Measurements from ENCODE around the gene TBXAS1.

- TF ChIP-seq POLR2AphosphoS5 (IDR thresholded peaks at IDR 0.05; ENCODE audit: borderline replicate concordance, low read depth, low read length) (no peak), EZH2 (IDR thresholded peaks at IDR 0.05) (no peak)
Measured at GRCh38 chr7:139991269-139991666, 162.2 kb downstream of the TBXAS1 start.

Measured in SK-N-MC (cell line).